GM18951 (cell line): ENCODE results near the gene PLAGL1.

Experiments used
- POLR2A ChIP-seq: IDR thresholded peaks from 4 replicates; pipeline ENCODE4 v1.6.1; 2011; ENCODE audit warnings: mild to moderate bottlenecking; ENCODE audit not compliant: insufficient read length, insufficient read depth; ENCODE audit errors: extremely low read depth
- in situ Hi-C: fragments of 300-500 bp; cut with MboI; formaldehyde crosslinking; loops from one replicate; pipeline ENCODE4 v1.12.0; 2022; ENCODE audit warnings: low sequenced_read_pairs, mixed read lengths, inconsistent platforms; ENCODE audit not compliant: unreplicated experiment

The PLAGL1 gene

DNA sequence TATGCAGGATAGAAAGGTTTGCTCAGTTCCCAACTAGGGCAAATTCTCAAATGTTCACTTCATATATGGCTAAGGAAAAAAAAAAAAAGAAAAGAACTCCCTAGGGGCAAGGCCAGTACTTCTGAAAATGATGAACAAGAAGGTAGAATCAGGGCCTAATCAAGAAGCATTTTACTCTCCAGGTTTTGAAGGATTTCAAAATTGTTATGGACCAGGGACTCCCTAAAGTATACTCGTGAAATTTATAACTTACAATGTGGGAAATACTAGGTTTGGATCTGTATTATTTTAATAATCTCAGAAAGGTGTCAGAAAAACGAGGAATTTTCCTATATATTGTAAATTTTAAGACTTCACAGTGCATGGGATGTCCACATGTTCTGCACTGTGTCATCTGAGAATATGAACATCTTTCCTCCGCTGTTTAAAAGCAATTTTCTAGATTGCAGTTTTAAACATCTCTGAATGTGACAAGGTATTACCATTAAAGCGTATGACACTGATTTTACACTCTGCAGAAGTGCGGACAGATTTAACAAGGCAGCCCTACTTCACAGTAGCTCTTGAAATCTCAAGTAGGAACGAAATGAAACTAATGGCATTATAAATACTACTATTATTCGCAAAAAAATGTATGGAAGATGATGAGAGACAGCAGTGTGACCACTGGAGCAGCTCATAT lies 14.0 kb downstream of the PLAGL1 start:
- in situ Hi-C loops, result no loop called here
- TF ChIP-seq POLR2A, result no peak

DNA sequence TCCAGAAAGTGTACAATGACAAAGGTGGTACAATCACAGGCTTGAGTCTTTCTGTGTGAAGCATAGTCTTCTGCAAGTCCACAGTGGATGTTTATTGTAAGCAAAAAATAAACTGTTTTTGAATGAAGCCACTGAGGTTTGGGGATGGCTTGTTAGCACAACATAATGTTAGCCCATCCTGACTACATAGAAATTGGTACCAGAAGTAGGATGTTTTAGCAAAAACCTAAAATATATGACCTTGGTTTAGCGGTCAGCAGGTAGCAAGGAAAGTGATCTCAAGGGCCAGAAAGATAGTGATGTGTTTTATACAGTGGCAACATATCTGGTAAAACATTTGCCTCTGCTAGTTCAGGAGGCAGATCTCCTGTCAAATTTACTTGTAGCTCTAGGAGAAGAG lies 15.8 kb downstream of the PLAGL1 start:
- TF ChIP-seq POLR2A, result no peak
- in situ Hi-C loops, result no loop called here

DNA sequence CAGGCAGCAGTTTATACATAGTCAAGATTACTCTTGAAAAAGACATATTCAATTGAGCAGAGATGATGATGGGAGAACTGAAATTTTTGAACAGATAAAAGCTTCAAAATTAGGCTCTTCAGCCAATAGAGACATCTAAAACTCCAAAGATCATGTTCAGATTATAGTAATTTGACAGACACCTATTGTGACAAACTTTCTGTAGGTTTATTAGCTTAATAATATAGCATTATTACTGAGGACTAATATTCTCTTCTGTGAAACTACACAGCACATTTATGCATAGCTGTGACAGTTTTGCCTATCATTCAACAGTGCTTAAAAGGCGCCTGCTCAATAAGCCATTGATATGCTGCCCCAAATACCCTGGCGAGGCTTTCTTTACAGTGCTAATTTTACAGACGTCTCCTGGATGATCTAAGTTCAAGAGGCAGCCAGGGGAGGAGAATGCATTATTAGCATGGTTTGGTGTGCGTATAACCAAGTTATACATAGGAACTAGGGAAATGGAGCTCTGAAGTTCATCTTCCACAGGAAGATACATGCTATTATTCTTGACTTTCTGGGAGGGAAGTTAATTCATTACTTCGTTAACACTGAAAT lies 21.5 kb downstream of the PLAGL1 start:
- in situ Hi-C loops, result no loop called here
- no peak for TF ChIP-seq POLR2A

DNA sequence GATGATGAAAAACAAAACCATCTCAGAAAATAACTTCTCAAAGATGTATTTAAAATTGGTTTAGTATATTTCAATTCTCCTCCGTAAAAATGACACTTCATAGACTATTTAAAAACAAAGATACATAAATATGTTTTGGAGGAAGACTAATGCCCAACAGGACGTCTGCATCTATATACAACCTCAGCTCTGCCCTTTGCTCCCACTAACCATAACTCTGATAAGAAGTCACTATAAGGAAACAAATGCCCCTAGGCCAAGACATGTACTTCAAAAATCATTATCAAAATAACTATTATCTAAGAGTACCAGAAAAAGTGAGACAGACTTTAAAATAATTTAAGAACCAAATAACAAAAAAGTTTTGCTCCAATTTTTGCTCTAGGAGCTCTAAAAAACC lies 23.4 kb downstream of the PLAGL1 start:
- in situ Hi-C loops, result no loop called here
- TF ChIP-seq POLR2A, result no peak

DNA sequence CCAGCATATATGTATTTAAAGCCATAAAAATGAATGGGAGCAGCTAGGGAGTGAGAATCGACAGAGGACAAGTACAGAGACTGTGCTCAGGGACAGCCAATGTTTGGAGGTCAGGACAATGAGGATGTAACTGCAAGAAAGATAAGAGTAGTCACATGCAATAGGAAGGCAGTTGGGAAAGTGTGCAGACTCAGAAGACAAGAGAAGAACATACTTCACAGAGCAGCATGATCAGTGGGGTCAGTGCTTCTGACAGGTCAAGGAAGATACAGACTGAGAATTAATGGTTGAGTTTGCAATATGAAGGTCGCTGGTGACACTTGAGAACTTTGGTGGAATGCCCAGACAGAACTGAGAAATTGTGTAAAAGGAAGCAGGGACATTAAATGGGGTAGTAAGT lies 25.1 kb downstream of the PLAGL1 start:
- in situ Hi-C loops, result no loop called here
- TF ChIP-seq POLR2A, result no peak

DNA sequence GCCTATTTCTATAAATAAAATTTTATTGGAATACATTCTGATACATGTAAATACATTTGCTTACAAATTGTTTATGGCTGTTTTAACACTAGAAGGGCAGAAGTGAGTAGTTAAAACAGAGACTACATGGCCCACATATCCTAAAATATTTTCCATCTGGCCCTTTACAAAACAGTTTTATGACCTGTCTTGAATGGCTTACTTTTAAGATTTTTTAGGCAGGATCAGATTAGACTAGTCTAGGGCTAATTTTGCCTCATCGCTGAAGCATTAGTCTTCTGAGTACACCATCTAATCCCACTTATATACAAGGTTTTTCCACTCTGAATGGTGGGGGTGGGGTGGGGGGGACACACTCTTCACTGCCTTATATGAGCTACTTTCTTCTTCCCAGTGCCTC lies 27.1 kb downstream of the PLAGL1 start:
- no peak for TF ChIP-seq POLR2A
- in situ Hi-C loops, result no loop called here

DNA sequence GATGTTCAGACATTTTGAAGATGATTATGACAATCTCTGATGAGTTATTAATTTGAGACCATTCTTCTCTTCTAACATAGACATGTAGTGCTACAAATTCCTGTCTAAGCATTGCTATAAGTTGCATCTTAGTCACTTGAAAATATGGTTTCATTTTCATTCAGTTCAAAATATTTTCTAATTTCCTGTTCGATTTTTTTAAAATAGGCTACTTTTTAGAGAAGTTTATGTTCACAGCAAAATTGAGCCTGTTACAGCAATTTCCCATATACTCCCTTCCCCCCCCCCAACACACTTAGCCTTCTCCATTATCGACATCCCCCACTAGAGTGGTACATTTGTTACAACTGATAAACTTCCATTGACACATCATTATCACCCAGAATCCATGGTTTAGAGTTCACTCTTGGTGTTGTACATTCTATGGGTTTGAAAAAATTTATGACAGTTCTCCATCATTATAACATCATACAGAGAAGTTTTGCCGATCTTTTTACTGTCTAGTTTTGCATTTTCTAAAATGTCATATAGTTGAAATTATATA lies 31.2 kb downstream of the PLAGL1 start:
- TF ChIP-seq POLR2A, result no peak
- in situ Hi-C loops, result no loop called here

DNA sequence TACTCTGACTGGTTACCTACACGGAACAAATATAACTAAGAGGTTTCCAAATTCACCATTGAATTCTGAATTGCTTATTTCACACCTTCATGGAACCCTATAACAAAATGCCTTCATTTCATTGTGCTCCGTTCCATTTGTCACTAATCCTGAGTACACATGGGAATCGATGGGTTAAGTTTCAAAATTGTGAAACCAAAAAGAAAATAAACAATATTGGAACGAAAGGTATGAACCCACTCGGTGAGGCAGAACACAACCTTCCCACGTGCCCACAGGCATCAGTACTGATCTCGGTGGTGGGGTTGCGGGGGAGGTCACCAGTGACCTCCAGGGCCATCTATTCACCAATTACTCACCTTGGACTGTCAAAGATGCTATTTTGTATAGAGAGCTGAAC lies 34.0 kb downstream of the PLAGL1 start:
- in situ Hi-C loops, result no loop called here
- TF ChIP-seq POLR2A, result no peak

DNA sequence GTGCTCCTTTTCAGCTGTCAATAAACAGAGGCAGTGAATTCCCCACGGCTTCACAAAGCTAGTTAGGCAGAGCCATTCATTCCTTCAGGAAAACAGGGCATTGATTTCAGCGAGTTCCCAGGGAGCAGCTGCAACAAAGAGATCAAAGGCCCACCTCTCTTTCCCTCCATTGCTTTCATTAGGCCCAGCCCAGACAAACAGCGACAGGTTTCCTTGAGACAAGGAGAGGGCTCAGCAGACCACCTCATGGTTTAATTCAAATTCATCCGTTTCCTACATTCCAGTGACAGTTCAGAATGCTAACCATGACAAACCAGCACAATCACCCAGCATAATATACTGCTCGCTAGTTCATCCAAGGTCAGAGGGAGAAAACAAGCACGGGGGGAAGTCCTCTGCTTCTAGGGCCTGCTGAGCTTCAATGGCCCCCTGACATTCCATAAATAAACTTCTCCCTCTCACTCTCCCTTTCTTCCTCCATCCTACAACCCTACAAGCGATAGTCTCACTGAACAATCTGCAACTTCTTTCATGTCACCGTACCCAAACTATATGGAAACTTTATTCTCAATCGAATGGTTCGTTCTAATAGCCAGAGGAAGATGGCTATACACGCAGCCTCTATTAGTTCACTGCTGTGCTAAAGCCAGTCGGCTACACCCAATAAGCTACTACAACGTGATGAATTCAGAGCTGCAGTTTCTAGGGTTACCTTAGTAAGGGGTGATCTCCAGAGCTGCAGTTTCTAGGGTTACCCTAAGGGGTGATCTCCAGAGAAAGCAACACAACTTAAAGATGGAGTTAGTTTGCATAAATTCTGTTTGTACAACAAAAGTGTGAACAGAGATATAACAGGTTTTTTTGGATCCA lies 34.7 kb downstream of the PLAGL1 start:
- in situ Hi-C loops, result no loop called here
- TF ChIP-seq POLR2A, result no peak

DNA sequence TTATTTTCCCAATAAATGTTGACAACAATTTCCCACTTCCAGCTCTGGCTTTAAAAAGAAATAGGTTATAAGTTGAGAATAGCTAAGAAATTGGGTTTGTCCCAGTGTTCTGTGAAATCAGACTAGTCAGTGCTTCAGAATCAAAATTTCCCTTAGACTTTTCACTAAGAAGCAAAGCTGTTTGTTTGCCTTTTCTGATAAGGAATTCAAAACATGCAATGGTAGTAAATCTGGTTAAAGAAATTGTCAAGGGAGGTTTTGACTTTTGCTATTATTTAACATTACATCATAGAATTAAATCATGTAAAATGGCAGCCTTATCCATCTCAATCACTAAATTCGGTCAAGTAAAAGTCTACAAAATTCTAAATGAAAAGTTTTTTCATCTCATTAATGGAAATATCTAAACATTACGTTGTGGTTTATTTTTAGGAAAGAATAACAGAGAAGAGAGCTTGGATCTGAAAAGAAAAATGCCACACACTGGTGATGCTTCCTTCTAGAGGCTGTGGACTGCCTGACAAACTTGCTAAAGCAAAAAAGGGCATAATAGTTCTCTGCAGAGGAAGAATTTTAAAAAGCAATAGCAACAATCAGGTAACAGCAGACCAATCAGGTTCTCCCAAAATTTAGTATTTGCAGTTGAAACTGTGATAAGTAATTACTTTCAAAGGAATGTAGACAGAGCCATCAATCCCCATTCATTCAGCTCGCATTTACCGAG lies 36.4 kb downstream of the PLAGL1 start:
- in situ Hi-C loops, result no loop called here
- TF ChIP-seq POLR2A, result no peak

DNA sequence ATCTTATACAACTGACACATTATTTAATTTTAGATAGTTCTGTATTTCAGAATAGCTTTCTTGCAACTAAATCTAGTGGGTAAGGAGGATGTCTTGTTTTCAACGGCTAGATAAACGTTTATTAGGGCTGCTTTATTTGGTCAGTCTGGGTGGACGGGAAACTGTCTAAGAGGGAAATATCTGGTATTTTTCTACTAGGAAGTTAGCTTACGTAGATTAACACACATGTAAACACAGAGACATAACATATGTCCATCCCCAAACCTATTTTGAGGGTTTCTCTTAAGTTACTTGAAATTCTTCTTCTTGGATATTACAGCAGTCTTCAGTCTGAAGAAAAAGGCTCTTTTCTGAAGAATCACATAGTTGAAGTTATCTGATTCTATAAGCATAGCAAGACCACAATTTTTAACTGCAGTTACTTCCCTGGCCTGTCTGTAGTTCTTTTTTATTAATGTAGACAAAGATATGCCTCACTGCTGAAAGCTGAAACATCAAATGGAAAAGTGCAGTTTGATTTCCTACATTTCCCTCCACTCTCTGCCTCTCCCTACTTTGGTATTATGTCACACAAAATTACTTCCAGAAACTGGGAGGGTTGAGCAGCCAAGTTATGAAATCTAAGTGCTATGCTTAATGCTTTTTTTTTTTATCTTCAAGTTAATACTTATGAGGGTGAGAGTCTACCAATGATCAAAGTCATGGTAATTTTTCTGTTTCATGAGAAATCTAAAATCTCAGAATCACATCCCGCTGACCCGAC lies 37.4 kb downstream of the PLAGL1 start:
- TF ChIP-seq POLR2A, result no peak
- in situ Hi-C loops, result no loop called here

DNA sequence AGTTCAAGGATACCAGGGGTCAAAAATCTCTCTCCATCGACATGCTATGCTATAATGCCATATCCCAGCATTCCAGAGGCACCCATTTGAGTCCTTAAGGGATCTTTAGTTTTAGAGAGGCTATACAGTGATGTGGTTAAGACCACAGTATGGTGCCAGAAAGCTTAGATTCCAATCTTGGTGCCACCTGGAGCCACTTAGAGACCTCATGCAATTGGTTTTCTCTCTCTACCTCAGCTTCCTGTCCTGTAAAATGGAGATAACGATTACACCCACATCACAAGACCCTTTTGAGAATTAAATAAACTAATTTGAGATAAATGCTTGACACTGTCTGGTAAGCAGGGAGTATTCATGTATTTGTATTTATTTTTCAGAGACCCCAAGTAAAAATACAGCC lies 39.0 kb downstream of the PLAGL1 start:
- no peak for TF ChIP-seq POLR2A
- in situ Hi-C loops, result no loop called here

DNA sequence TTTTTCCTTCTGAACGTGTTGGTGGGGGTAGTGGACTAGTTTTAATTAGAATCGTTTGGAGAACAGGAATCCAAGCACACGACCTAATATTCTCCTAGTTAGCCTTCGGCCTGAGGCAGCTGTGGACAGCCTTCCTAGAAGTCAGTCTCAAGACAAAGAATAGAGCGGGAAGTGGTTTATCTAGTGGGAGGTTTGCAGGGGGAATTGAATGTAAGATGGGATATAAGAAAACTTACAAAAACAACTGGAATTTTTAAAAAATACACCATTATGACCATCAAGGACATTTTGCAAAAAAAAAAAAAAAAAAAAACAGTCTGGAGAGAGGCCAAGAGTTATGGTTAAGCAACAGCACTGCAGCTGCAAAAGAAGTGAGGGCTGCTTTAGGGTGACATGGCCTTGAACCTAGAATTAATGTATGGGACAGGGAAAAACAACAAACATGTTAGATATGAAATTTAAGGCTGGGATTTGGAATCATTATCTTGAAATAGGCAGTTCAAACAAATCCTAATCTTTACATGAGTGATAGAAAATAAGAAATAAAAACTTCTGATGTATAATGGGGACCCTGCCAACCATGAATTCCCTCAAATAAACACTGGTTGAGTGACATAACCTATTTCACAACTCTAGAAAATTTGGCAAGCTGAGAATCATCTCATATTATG lies 40.2 kb downstream of the PLAGL1 start:
- in situ Hi-C loops, result no loop called here
- no peak for TF ChIP-seq POLR2A
